SH-SY5Y (cell line): ENCODE measurements around the gene GMPPB.

ENCODE experiments used
- GATA2 ChIP-seq: IDR thresholded peaks from 2 replicates; pipeline ENCODE4 v1.6.1; 2011; ENCODE audit warnings: mild to moderate bottlenecking, low read depth, low read length
- GATA3 ChIP-seq: IDR thresholded peaks from 2 replicates; pipeline ENCODE4 v1.6.1; 2011; ENCODE audit warnings: low read depth, mild to moderate bottlenecking, low read length, moderate library complexity

GRCh38 chr3:49711489-49711888, 12.3 kb downstream of the GMPPB start:
- TF ChIP-seq GATA2 = no peak
- no peak for TF ChIP-seq GATA3
